Measurements from ENCODE around the gene CRYGS. TPM values are rescaled to one million over a fixed set of nuclear protein-coding genes. Genes with fewer than 3 reads are reported as not detected.
"Not testable (repeated sequence)": the region's sequence is repeated elsewhere in the genome, so short reads cannot be mapped to it uniquely, and the experiment has no call there.

Gene CRYGS
- total RNA-seq, 1 donor from 2014 or later, result 3.9 TPM

- Mint-ChIP-seq H3K4me3 (ENCODE audit: low read depth) (no peak overlapping the region), H3K4me1 (ENCODE audit: low read depth) (peaks cover 1% of the 10 kb centered on the region), H3K36me3 (ENCODE audit: insufficient read depth) (no peaks in the 10 kb centered on the region), H3K27me3 (no peaks in the 10 kb centered on the region), H3K9me3 (ENCODE audit: low read depth) (no peaks in the 10 kb centered on the region), H3K27ac (no peak overlapping the region)
- no peak for TF ChIP-seq CTCF (IDR thresholded peaks at IDR 0.05; ENCODE audit: unreplicated experiment)
- no peak for DNase-seq (ENCODE audit: low spot score, unreplicated experiment)
Observed at GRCh38 chr3:186538779-186539178, 5.4 kb downstream of the CRYGS start.

- no peak overlapping the region for H3K4me3 Mint-ChIP-seq (ENCODE audit: low read depth)
- no peaks in the 10 kb centered on the region for H3K27me3 Mint-ChIP-seq
- DNase-seq (ENCODE audit: low spot score, unreplicated experiment), result no peak
- H3K4me1 Mint-ChIP-seq (ENCODE audit: low read depth), result peaks cover 9% of the 10 kb centered on the region
- H3K9me3 Mint-ChIP-seq (ENCODE audit: low read depth), result no peaks in the 10 kb centered on the region
- H3K27ac Mint-ChIP-seq, result no peak overlapping the region
- no peak for TF ChIP-seq CTCF (IDR thresholded peaks at IDR 0.05; ENCODE audit: unreplicated experiment)
- no peaks in the 10 kb centered on the region for H3K36me3 Mint-ChIP-seq (ENCODE audit: insufficient read depth)
Observed at GRCh38 chr3:186536883-186537844, 7.0 kb downstream of the CRYGS start.

GRCh38 chr3:186534113-186534669 lies 10.0 kb downstream of the CRYGS start:
- Mint-ChIP-seq H3K4me3 (ENCODE audit: low read depth) (no peak overlapping the region), H3K27me3 (no peaks in the 10 kb centered on the region), H3K27ac (no peak overlapping the region), H3K36me3 (ENCODE audit: insufficient read depth) (no peaks in the 10 kb centered on the region), H3K9me3 (ENCODE audit: low read depth) (no peaks in the 10 kb centered on the region), H3K4me1 (ENCODE audit: low read depth) (peaks cover 9% of the 10 kb centered on the region)
- DNase-seq (ENCODE audit: low spot score, unreplicated experiment), result no peak
- no peak for TF ChIP-seq CTCF (IDR thresholded peaks at IDR 0.05; ENCODE audit: unreplicated experiment)

GRCh38 chr3:186532598-186533072 lies 11.5 kb downstream of the CRYGS start:
- no peak for TF ChIP-seq CTCF (IDR thresholded peaks at IDR 0.05; ENCODE audit: unreplicated experiment)
- DNase-seq (ENCODE audit: low spot score, unreplicated experiment), result no peak
- Mint-ChIP-seq H3K9me3 (ENCODE audit: low read depth) (peaks cover 6% of the 10 kb centered on the region), H3K4me3 (ENCODE audit: low read depth) (no peak overlapping the region), H3K27ac (no peak overlapping the region), H3K4me1 (ENCODE audit: low read depth) (peaks cover 9% of the 10 kb centered on the region), H3K36me3 (ENCODE audit: insufficient read depth) (no peaks in the 10 kb centered on the region), H3K27me3 (no peaks in the 10 kb centered on the region)

- not testable (repeated sequence) for H3K9me3 Mint-ChIP-seq (ENCODE audit: low read depth); H3K27me3 Mint-ChIP-seq; H3K27ac Mint-ChIP-seq; DNase-seq (ENCODE audit: low spot score, unreplicated experiment); H3K4me1 Mint-ChIP-seq (ENCODE audit: low read depth); H3K36me3 Mint-ChIP-seq (ENCODE audit: insufficient read depth); H3K4me3 Mint-ChIP-seq (ENCODE audit: low read depth)
Observed at GRCh38 chr3:186531694-186532093, 12.5 kb downstream of the CRYGS start.
